Endothelial cell of umbilical vein (primary cell): ENCODE data around the gene SYNE3. TPM values are rescaled to one million over a fixed set of nuclear protein-coding genes. Genes with fewer than 3 reads are reported as not detected.

ENCODE experiments used
- BruUV-seq: library from RNA; stranded (reverse); fragments of 400-500 nt; replicated peaks from 2 replicates; lab custom pipeline; 2021; lab: Mats Ljungman, UMichigan
- CTCF ChIA-PET: fragments of 300-600, 350-600 bp; sonication (Branson Sonifier 250); formaldehyde crosslinking; loops from one replicate; lab custom pipeline; 2021; ENCODE audit warnings: antibody characterized with exemption, inconsistent platforms; lab: Charles Lee
- POLR2A ChIA-PET: fragments of 300-600, 350-600 bp; sonication (Branson Sonifier 250); formaldehyde crosslinking; loops from one replicate; lab custom pipeline; 2021; ENCODE audit warnings: antibody characterized with exemption, inconsistent platforms; lab: Charles Lee
- DNase-seq: peaks from one replicate; pipeline ENCODE4 v3.0.0-alpha.2; 2011; ENCODE audit warnings: low read depth, low spot score
- FAIRE-seq: peaks from 2 replicates; lab custom pipeline; 2011; peaks lifted over from hg19 to GRCh38; lab: Jason Lieb, UNC
- H2AFZ ChIP-seq: 2 replicates; pipeline ENCODE4 v1.6.0; 2012; ENCODE audit warnings: low read depth, low read length, control low read depth, inconsistent platforms
- H3K27ac ChIP-seq: 2 replicates; pipeline ENCODE4 v1.5.1; 2011; ENCODE audit warnings: low read depth, mild to moderate bottlenecking, control low read depth, low read length, moderate library complexity; ENCODE audit not compliant: insufficient read depth
- H3K27me3 ChIP-seq, 2 experiments: 2 replicates each; pipeline versions ENCODE4 v1.6.0 to v1.6.1; 2011; ENCODE audit warnings: low read length in 2 of 2, mixed read lengths in 1 of 2; ENCODE audit not compliant: control insufficient read depth in 2 of 2, insufficient read depth in 2 of 2
- H3K36me3 ChIP-seq, 2 experiments: 2 replicates in 1 of 2; 3 replicates in 1 of 2; pipeline ENCODE4 v1.5.1; 2011; ENCODE audit warnings: low read length in 2 of 2, mild to moderate bottlenecking in 1 of 2, moderate library complexity in 1 of 2; ENCODE audit not compliant: control insufficient read depth in 2 of 2, insufficient read depth in 2 of 2; ENCODE audit errors: extremely low read depth in 1 of 2
- H3K4me1 ChIP-seq: 3 replicates; pipeline ENCODE4 v1.5.1; 2011; ENCODE audit warnings: mild to moderate bottlenecking, low read length; ENCODE audit not compliant: control insufficient read depth, insufficient read depth; ENCODE audit errors: extremely low read depth
- H3K4me2 ChIP-seq: 2 replicates; pipeline ENCODE4 v1.6.1; 2011; ENCODE audit warnings: low read length, control low read depth, mixed read lengths; ENCODE audit not compliant: insufficient read depth
- H3K4me3 ChIP-seq, 3 experiments: fragments of 200-600 bp in 1 of 3; sonication (generic), shearing (Covaris generic) in 1 of 3; replicated peaks in 1 of 3; 2 replicates each; pipeline ENCODE4 v1.5.1; 2011 to 2016; ENCODE audit warnings: control low read depth in 3 of 3, low read length in 3 of 3, mild to moderate bottlenecking in 2 of 3, inconsistent platforms in 1 of 3, low read depth in 1 of 3, moderate library complexity in 1 of 3; ENCODE audit not compliant: insufficient read depth in 1 of 3
- H3K79me2 ChIP-seq: 2 replicates; pipeline ENCODE4 v1.6.0; 2012; ENCODE audit warnings: low read length, inconsistent platforms; ENCODE audit not compliant: control insufficient read depth, insufficient read depth
- H3K9ac ChIP-seq: replicated peaks from 2 replicates; pipeline ENCODE3; 2011; ENCODE audit warnings: low read length, control low read depth; ENCODE audit not compliant: insufficient read depth; ENCODE audit errors: extremely low read depth
- H3K9me1 ChIP-seq: replicated peaks from 3 replicates; pipeline ENCODE4 v1.6.0; 2011; ENCODE audit warnings: mild to moderate bottlenecking, low read length; ENCODE audit not compliant: control insufficient read depth, insufficient read depth; ENCODE audit errors: extremely low read depth
- H3K9me3 ChIP-seq: replicated peaks from 2 replicates; pipeline ENCODE4 v1.5.1; 2012; ENCODE audit warnings: low read length, inconsistent platforms; ENCODE audit not compliant: control insufficient read depth, insufficient read depth
- H4K20me1 ChIP-seq: replicated peaks from 2 replicates; pipeline ENCODE3; 2011; ENCODE audit warnings: mild to moderate bottlenecking, low read length; ENCODE audit not compliant: control insufficient read depth, insufficient read depth; ENCODE audit errors: extremely low read depth
- EZH2 ChIP-seq: IDR thresholded peaks from 2 replicates; pipeline ENCODE4 v1.6.1; 2012; ENCODE audit warnings: borderline replicate concordance, low read depth, mild to moderate bottlenecking, moderate library complexity, low read length, inconsistent platforms; ENCODE audit not compliant: severe bottlenecking
- FOS ChIP-seq: IDR thresholded peaks from 2 replicates; pipeline ENCODE4 v1.6.1; 2011; ENCODE audit warnings: mild to moderate bottlenecking, low read length, moderate library complexity, borderline replicate concordance; ENCODE audit not compliant: insufficient read depth
- GATA2 ChIP-seq: IDR thresholded peaks from 2 replicates; pipeline ENCODE4 v1.7.0; 2011; ENCODE audit warnings: low read depth, mild to moderate bottlenecking, moderate library complexity, mixed read lengths, low read length; ENCODE audit not compliant: insufficient read length, insufficient read depth
- JUN ChIP-seq: IDR thresholded peaks from 2 replicates; pipeline ENCODE4 v1.6.1; 2011; ENCODE audit warnings: borderline replicate concordance, low read depth; ENCODE audit not compliant: insufficient read length, insufficient read depth
- MYC ChIP-seq: IDR thresholded peaks from one replicate; pipeline ENCODE4 v1.6.1; 2011; ENCODE audit warnings: mild to moderate bottlenecking, low read depth, low read length
- POLR2A ChIP-seq: IDR thresholded peaks from 2 replicates; pipeline ENCODE4 v1.6.1; 2012; ENCODE audit warnings: low read depth, mild to moderate bottlenecking, control low read depth, low read length
- POLR2AphosphoS5 ChIP-seq: IDR thresholded peaks from 2 replicates; pipeline ENCODE4 v1.6.1; 2012; ENCODE audit warnings: low read depth, mild to moderate bottlenecking, control low read depth, low read length, moderate library complexity; ENCODE audit not compliant: insufficient read depth
- dilution Hi-C: fragments of 300-500 bp; cut with MboI; formaldehyde crosslinking; loops from one replicate; pipeline ENCODE4 v1.15.0; 2019; ENCODE audit warnings: low sequenced_read_pairs; ENCODE audit not compliant: extremely low pct_ligation_motif_present
- intact Hi-C: fragments of 100-400 bp; cut with micrococcal nuclease; formaldehyde crosslinking; loops from one replicate; pipeline ENCODE4 v1.10.0; 2022
- polyA plus RNA-seq, 4 experiments: library from polyadenylated mRNA; depleted of rRNA in 3 of 4; stranded (reverse) in 3 of 4; unstranded in 1 of 4; fragments of >200 nt; gene quantifications; 2 replicates each; pipeline versions ENCODE4 v1.2.1 to v1.2.3, GENCODE V29; 2011 to 2012; ENCODE audit warnings: missing spikeins in 1 of 4
- total RNA-seq: library from RNA; stranded (reverse); gene quantifications from 2 replicates; pipeline ENCODE4 v1.2.3, GENCODE V29; 2021
- TF ChIP-seq, protein P1 (sequence below), 2 donors: IDR thresholded peaks; 1 replicate in 1 of 2; 2 replicates in 1 of 2; pipeline ENCODE4 v1.5.1; 2011; ENCODE audit warnings: low read length in 2 of 2, mild to moderate bottlenecking in 2 of 2, moderate library complexity in 2 of 2, control low read depth in 1 of 2, inconsistent platforms in 1 of 2, low read depth in 1 of 2; ENCODE audit not compliant: insufficient read depth in 1 of 2; ENCODE audit errors: extremely low read depth in 1 of 2
- TF ChIP-seq, protein P2 (sequence below): IDR thresholded peaks from 2 replicates; pipeline ENCODE4 v1.6.1; 2011; ENCODE audit not compliant: insufficient read depth, insufficient read length

The SYNE3 gene
- total and polyA plus RNA-seq, 2 donors (not counting 3 experiments of a cell fraction or from before 2014, with no cell fraction given), result 3.0 to 18.8 TPM

DNA sequence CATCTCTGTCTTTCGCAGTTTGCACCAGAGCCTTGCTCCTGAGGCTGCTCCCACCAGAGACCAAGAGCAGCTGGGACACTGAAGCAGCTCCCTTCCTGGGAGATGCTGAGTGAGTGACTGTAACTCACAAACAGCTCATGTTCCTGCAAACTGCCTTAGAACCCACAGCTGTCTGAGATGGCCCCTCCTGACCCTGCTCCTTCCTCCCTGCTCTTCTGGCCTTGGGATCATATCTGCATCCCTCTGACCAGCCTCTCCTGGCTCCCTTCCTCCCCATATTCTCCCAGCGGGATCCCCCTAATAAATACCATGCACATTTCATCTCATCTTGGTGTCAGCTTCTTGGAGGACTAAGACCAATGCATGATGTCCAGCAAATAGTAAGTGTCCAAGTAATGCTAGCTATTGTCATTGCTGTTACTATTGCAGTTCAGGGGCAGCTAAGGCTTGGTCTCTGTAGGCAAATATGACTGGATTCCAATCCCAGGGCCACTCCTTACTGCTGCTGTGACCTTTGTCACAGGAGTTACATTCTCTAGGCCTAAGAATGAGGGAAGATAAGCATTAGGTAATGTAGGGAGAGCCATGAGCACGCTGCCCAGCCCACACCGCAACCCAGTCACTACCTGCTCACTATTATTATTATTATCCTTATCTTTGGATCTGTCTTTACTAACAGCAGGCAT is 47.9 kb downstream of the SYNE3 start:
- POLR2A ChIA-PET, result no interaction called here
- Histone ChIP-seq H3K9me1 (no peaks in the 10 kb centered on the region), H3K27me3 (no peaks in the 10 kb centered on the region), H3K27ac (no peak overlapping the region), H3K4me3 (no peak overlapping the region), H3K36me3 (peaks cover 6% of the 10 kb centered on the region in 2 experiments), H3K4me2 (no peak overlapping the region), H3K9me3 (no peaks in the 10 kb centered on the region), H4K20me1 (no peaks in the 10 kb centered on the region), H3K9ac (no peak overlapping the region), H3K4me1 (peaks cover under 1% of the 10 kb centered on the region), H2AFZ (no peak overlapping the region), H3K79me2 (no peaks in the 10 kb centered on the region)
- dilution Hi-C loops, result no loop called here
- DNase-seq (no peak), FAIRE-seq (no peak)
- no peak for TF ChIP-seq EZH2
- no peak for TF ChIP-seq POLR2A
- TF ChIP-seq FOS, result no peak
- TF ChIP-seq JUN, result no peak
- no peak for TF ChIP-seq POLR2AphosphoS5
- TF ChIP-seq, protein P1, sequence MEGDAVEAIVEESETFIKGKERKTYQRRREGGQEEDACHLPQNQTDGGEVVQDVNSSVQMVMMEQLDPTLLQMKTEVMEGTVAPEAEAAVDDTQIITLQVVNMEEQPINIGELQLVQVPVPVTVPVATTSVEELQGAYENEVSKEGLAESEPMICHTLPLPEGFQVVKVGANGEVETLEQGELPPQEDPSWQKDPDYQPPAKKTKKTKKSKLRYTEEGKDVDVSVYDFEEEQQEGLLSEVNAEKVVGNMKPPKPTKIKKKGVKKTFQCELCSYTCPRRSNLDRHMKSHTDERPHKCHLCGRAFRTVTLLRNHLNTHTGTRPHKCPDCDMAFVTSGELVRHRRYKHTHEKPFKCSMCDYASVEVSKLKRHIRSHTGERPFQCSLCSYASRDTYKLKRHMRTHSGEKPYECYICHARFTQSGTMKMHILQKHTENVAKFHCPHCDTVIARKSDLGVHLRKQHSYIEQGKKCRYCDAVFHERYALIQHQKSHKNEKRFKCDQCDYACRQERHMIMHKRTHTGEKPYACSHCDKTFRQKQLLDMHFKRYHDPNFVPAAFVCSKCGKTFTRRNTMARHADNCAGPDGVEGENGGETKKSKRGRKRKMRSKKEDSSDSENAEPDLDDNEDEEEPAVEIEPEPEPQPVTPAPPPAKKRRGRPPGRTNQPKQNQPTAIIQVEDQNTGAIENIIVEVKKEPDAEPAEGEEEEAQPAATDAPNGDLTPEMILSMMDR (IDR thresholded peaks at IDR 0.05; ENCODE audit: extremely low read depth in 1 of 2, insufficient read depth in 1 of 2, low read depth in 1 of 2, low read length in 2 of 2), result no peak
- TF ChIP-seq, protein P2, sequence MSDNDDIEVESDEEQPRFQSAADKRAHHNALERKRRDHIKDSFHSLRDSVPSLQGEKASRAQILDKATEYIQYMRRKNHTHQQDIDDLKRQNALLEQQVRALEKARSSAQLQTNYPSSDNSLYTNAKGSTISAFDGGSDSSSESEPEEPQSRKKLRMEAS, result no peak
- no peak for TF ChIP-seq MYC
- TF ChIP-seq GATA2, result no peak
- CTCF ChIA-PET, result interaction anchor here (0.9 to 1.6 kb wide), 4 partner anchors 10 to 59 kb away, joined by 3 to 4 read pairs (median 4); no protein-coding TSS in a partner anchor
- no TSS peak for BruUV-seq
- intact Hi-C loops, result no loop called here
